HFFc6 (cell line): ENCODE measurements around the gene AUTS2. TPM values are rescaled to one million over a fixed set of nuclear protein-coding genes. Genes with fewer than 3 reads are reported as not detected.

ENCODE experiments used
- DNase-seq: peaks from one replicate; pipeline ENCODE4 v3.0.0-alpha.2; 2018
- H3K27ac Mint-ChIP-seq: 2 replicates; pipeline ENCODE4 v1.8.0; 2020; ENCODE audit warnings: mild to moderate bottlenecking, mixed read lengths
- H3K27me3 Mint-ChIP-seq: 2 replicates; pipeline ENCODE4 v1.8.0; 2021; ENCODE audit warnings: mild to moderate bottlenecking, moderate library complexity, mixed read lengths; ENCODE audit not compliant: insufficient read depth
- H3K36me3 Mint-ChIP-seq: 2 replicates; pipeline ENCODE4 v1.8.0; 2021; ENCODE audit warnings: low read depth, mixed read lengths
- H3K4me1 Mint-ChIP-seq: 2 replicates; pipeline ENCODE4 v1.8.0; 2020; ENCODE audit warnings: low read depth, mixed read lengths
- H3K4me3 Mint-ChIP-seq: 2 replicates; pipeline ENCODE4 v1.8.0; 2020; ENCODE audit warnings: mild to moderate bottlenecking, moderate library complexity, mixed read lengths
- H3K9me3 Mint-ChIP-seq: 2 replicates; pipeline ENCODE4 v1.8.0; 2020; ENCODE audit warnings: mild to moderate bottlenecking, mixed read lengths
- CTCF ChIP-seq: fragments of 200-600 bp; sonication (generic); IDR thresholded peaks from 2 replicates; pipeline ENCODE4 v1.5.0; 2021; ENCODE audit warnings: antibody characterized with exemption, mild to moderate bottlenecking
- total RNA-seq, 6 experiments: library from RNA; stranded (reverse); fragmentation: NEBNext Ultra II Directional; extraction: Animal tissue kit (Norgen Biotek cat#: 25700); gene quantifications; 2 replicates in 1 of 6; 3 replicates in 5 of 6; pipeline ENCODE4 v1.2.3, GENCODE V29; 2021

Gene AUTS2
- total RNA-seq, 6 experiments from 2014 or later, result 0.02 to 0.19 (median 0.16) TPM; not detected in 2

DNA sequence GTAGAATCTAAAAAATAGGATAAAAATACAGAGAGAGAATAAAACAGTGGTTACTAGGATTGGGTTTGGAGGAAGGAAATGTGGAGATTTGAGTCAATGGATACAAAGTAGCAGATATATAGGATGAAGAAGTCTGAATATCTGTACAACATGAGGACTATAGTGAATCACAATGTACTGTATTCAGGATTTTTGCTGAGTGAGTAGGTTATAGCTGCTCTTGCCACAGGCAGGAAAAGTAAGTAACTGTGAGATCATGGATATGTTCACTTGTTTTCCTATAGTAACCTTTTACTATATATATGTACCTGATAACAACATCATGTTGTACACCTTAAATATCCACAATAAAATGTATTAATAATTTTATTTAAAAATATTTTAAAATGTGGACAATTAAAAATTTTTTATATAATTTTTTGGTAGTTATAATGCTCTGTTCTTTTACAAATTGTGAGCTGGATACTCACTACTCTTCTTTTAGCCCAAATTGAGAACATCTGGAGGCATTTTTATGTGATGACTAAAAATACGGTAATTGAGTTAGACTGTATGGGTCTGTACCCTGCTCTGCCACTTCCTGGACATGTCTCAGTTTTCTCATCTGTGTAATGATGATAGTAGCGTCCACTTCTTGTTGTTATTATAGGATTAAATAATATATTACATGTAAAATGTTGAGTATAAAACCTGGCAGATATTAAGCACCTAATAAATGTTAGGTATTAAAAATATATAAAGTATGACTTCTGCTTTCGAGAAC, 439.1 kb downstream of the AUTS2 start:
- H3K4me1 Mint-ChIP-seq, result no peaks in the 10 kb centered on the region
- no peak overlapping the region for H3K27ac Mint-ChIP-seq
- H3K4me3 Mint-ChIP-seq, result no peak overlapping the region
- peaks cover 27% of the 10 kb centered on the region for H3K9me3 Mint-ChIP-seq
- H3K27me3 Mint-ChIP-seq, result no peaks in the 10 kb centered on the region
- no peaks in the 10 kb centered on the region for H3K36me3 Mint-ChIP-seq
- no peak for TF ChIP-seq CTCF
- no peak for DNase-seq

- Mint-ChIP-seq H3K4me3 (no peak overlapping the region), H3K27me3 (no peaks in the 10 kb centered on the region), H3K9me3 (peaks cover 40% of the 10 kb centered on the region), H3K36me3 (no peaks in the 10 kb centered on the region), H3K4me1 (no peaks in the 10 kb centered on the region), H3K27ac (no peak overlapping the region)
- DNase-seq, result no peak
- TF ChIP-seq CTCF, result no peak
These were observed 441.8 kb downstream of the AUTS2 start for GRCh38 chr7:70040051-70040450.

- Mint-ChIP-seq H3K4me3 (no peak overlapping the region), H3K4me1 (no peaks in the 10 kb centered on the region), H3K27me3 (no peaks in the 10 kb centered on the region), H3K36me3 (no peaks in the 10 kb centered on the region), H3K27ac (no peak overlapping the region), H3K9me3 (peaks cover 35% of the 10 kb centered on the region)
- no peak for DNase-seq
- TF ChIP-seq CTCF, result no peak; the same call in 1 of the 2 replicates
These were observed 442.9 kb downstream of the AUTS2 start for GRCh38 chr7:70040970-70041766.

DNA sequence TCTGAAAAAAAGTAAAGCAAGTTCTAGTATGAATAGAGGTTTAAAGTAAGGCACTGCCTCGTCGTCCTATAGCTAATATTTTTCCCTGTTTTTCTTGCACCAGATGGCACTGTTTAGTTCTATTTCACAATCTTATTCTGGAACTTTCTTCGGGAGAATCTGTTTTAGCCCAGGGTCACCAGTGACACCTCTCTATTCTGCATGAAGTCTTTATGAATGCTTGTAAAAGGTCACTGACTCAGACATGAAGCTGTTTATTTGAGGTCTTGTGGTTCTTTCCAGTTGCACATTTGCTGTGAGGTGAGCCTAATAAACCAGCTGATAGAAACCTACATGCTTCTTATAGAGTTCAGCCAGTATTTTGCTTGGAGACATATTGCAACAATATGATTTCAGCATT, 444.3 kb downstream of the AUTS2 start:
- Mint-ChIP-seq H3K36me3 (no peaks in the 10 kb centered on the region), H3K4me1 (no peaks in the 10 kb centered on the region), H3K4me3 (no peak overlapping the region), H3K9me3 (peaks cover 33% of the 10 kb centered on the region), H3K27ac (no peak overlapping the region), H3K27me3 (no peaks in the 10 kb centered on the region)
- TF ChIP-seq CTCF, result no peak
- DNase-seq, result no peak

DNA sequence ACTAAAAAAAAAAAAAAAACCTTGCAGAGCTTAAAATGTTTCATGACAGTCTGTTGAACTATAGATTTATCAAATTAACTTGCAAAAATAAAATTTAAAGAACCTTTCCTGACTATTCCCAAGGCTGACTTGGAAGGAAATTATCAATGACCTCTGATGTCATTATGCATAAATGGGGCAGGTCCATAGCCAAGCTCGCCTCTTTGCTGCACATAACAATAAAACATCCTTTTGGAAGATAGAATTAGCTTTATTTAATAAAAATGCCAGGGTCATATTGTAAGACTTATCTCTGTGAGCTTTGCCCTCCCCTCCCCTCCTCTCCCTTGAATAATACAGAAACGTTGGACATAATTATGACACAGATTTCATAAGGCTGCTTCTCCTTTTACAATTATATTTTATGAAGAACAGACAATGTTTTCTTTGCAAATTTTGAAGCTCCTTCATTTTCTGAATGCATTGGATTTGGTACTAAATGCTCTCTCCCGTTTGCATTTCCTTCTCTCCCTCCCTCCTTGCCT, 444.8 kb downstream of the AUTS2 start:
- H3K4me1 Mint-ChIP-seq, result no peaks in the 10 kb centered on the region
- TF ChIP-seq CTCF, result no peak
- H3K27me3 Mint-ChIP-seq, result no peaks in the 10 kb centered on the region
- peaks cover 35% of the 10 kb centered on the region for H3K9me3 Mint-ChIP-seq
- no peak overlapping the region for H3K4me3 Mint-ChIP-seq
- H3K36me3 Mint-ChIP-seq, result no peaks in the 10 kb centered on the region
- H3K27ac Mint-ChIP-seq, result no peak overlapping the region
- DNase-seq, result no peak
